Measurements from ENCODE around the gene MTCP1. TPM values are rescaled to one million over a fixed set of nuclear protein-coding genes. Genes with fewer than 3 reads are reported as not detected.

Gene MTCP1
- total RNA-seq, 1 experiment from 2014 or later = 2.3 TPM

Other genes with a start within 250 kb of the MTCP1 start
- not detected in 2 replicates for gene SMIM9, start 236.5 kb downstream of the MTCP1 start, total RNA-seq (2014; rRNA removed; shearing (Covaris generic))
- gene F8A1, start 184.8 kb downstream of the MTCP1 start, total RNA-seq (2014; rRNA removed; shearing (Covaris generic)) = 8.9 and 9.5 TPM in 2 replicates
- gene F8, start 48.4 kb downstream of the MTCP1 start, total RNA-seq (2014; rRNA removed; shearing (Covaris generic)) = 0.98 and 1.9 TPM in 2 replicates
- gene FUNDC2, start 44.3 kb downstream of the MTCP1 start, total RNA-seq (2014; rRNA removed; shearing (Covaris generic)) = 57.1 and 71.6 TPM in 2 replicates
- gene CMC4, start within 50 bp of the MTCP1 start, total RNA-seq (2014; rRNA removed; shearing (Covaris generic)) = 22.7 and 23.6 TPM in 2 replicates
- 9.3 and 12.9 TPM in 2 replicates for gene BRCC3, start 372 bp upstream of the MTCP1 start, total RNA-seq (2014; rRNA removed; shearing (Covaris generic))
- gene VBP1, start 145.3 kb upstream of the MTCP1 start, total RNA-seq (2014; rRNA removed; shearing (Covaris generic)) = 106 and 112 TPM in 2 replicates
- 0.10 and 0.48 TPM in 2 replicates for gene RAB39B, start 193.4 kb upstream of the MTCP1 start, total RNA-seq (2014; rRNA removed; shearing (Covaris generic))